HEK293T (cell line): ENCODE measurements around the gene TTC6.

Source experiments
- ARNT ChIP-seq: fragments of 450-650 bp; IDR thresholded peaks from 2 replicates; pipeline ENCODE4 v1.6.1; 2017; ENCODE audit warnings: mild to moderate bottlenecking
- CTBP1 ChIP-seq: fragments of 450-650 bp; IDR thresholded peaks from 2 replicates; pipeline ENCODE4 v1.6.1; 2016; ENCODE audit warnings: borderline replicate concordance
- ELF4 ChIP-seq: fragments of 450-650 bp; IDR thresholded peaks from 2 replicates; pipeline ENCODE4 v1.6.1; 2017; ENCODE audit warnings: antibody characterized with exemption
- L3MBTL2 ChIP-seq: fragments of 450-650 bp; conservative IDR thresholded peaks from 2 replicates; pipeline ENCODE4 v1.6.1; 2016; ENCODE audit warnings: mild to moderate bottlenecking
- SP1 ChIP-seq: fragments of 450-650 bp; IDR thresholded peaks from 2 replicates; pipeline ENCODE4 v1.6.1; 2017
- SUZ12 ChIP-seq: fragments of 450-650 bp; IDR thresholded peaks from 2 replicates; pipeline ENCODE4 v1.6.1; 2016; ENCODE audit warnings: mild to moderate bottlenecking
- ZNF384 ChIP-seq: fragments of 450-650 bp; IDR thresholded peaks from 2 replicates; pipeline ENCODE4 v1.6.1; 2016

DNA sequence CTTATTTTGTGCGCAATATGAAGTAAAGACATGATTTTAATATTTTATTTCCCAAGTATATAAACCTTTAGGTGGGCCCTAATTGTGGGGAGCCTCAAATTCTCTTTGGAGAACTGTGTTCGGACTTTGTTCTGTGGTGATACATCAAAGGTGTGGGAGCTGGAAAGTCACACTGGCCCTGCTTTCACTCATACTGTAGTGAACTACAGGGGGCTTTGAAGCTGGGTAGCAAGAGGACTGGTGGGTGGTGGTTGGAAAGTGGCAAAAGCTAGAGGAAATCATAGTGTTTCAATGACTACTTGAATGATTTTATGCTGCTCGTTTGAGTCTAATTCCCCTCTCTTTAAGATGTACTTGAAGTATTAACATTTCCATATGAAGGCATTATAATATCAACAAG lies 13.2 kb downstream of the TTC6 start:
- no peak for TF ChIP-seq ZNF384
- no peak for TF ChIP-seq CTBP1
- TF ChIP-seq SUZ12 = no peak
- TF ChIP-seq ELF4 = no peak
- no peak for TF ChIP-seq SP1
- no peak for TF ChIP-seq ARNT
- TF ChIP-seq L3MBTL2 = no peak
